NCI-H2196 treated with DMSO at 0.1 percent for 48 hours (cell line): ENCODE data around the gene HMSD.
A peak's percentile ranks its signal among the peaks of the same experiment; 100 is the strongest.

ENCODE experiments used
- DNase-seq: peaks from one replicate; lab custom pipeline; 2025; ENCODE audit not compliant: unreplicated experiment; lab: John Stamatoyannopoulos, UW

HMSD gene

GRCh38 chr18:63987743-63988142 is 38.6 kb downstream of the HMSD start:
- DNase-seq, result no peak

GRCh38 chr18:63992751-63993150 is 43.6 kb downstream of the HMSD start:
- DNase-seq, result no peak

GRCh38 chr18:63994783-63995399 is 45.8 kb downstream of the HMSD start:
- DNase-seq, result peak; percentile 23

- DNase-seq, result no peak
Measured at GRCh38 chr18:63997041-63997440, 47.9 kb downstream of the HMSD start.

- no peak for DNase-seq
Measured at GRCh38 chr18:63997606-63998005, 48.5 kb downstream of the HMSD start.

GRCh38 chr18:63999871-64000270 is 50.8 kb downstream of the HMSD start:
- no peak for DNase-seq

- DNase-seq, result no peak
Measured at GRCh38 chr18:64002581-64002980, 53.5 kb downstream of the HMSD start.

GRCh38 chr18:64009305-64009704 is 60.2 kb downstream of the HMSD start:
- DNase-seq, result no peak
